Glutamatergic neuron (in vitro differentiated cells): Measurements from ENCODE around the gene RANBP17. TPM values are rescaled to one million over a fixed set of nuclear protein-coding genes. Genes with fewer than 3 reads are reported as not detected.

Experiments
- DNase-seq: peaks from one replicate; pipeline ENCODE4 v3.0.0; 2022
- H3K27ac Mint-ChIP-seq: one replicate; pipeline ENCODE4 v1.8.0; 2020; ENCODE audit warnings: mild to moderate bottlenecking, mixed read lengths, inconsistent platforms; ENCODE audit not compliant: unreplicated experiment
- H3K27me3 Mint-ChIP-seq: one replicate; pipeline ENCODE4 v1.8.0; 2020; ENCODE audit warnings: mild to moderate bottlenecking, moderate library complexity, mixed read lengths, inconsistent platforms; ENCODE audit not compliant: unreplicated experiment
- H3K36me3 Mint-ChIP-seq: one replicate; pipeline ENCODE4 v1.8.0; 2020; ENCODE audit warnings: mild to moderate bottlenecking, mixed read lengths, inconsistent platforms; ENCODE audit not compliant: unreplicated experiment
- H3K4me1 Mint-ChIP-seq: one replicate; pipeline ENCODE4 v1.8.0; 2020; ENCODE audit warnings: mild to moderate bottlenecking, low read depth, mixed read lengths, inconsistent platforms; ENCODE audit not compliant: unreplicated experiment
- H3K4me3 Mint-ChIP-seq: one replicate; pipeline ENCODE4 v1.8.0; 2020; ENCODE audit warnings: mild to moderate bottlenecking, mixed read lengths, inconsistent platforms; ENCODE audit not compliant: unreplicated experiment
- H3K9me3 Mint-ChIP-seq: one replicate; pipeline ENCODE4 v1.8.0; 2020; ENCODE audit warnings: mild to moderate bottlenecking, moderate library complexity, mixed read lengths, inconsistent platforms; ENCODE audit not compliant: unreplicated experiment
- CTCF ChIP-seq: fragments of 200-600 bp; sonication (generic); IDR thresholded peaks from one replicate; pipeline ENCODE4 v1.5.0; 2021; ENCODE audit not compliant: partially characterized antibody, unreplicated experiment
- total RNA-seq: library from RNA; stranded (reverse); fragmentation: NEBNext Ultra II Directional; extraction: Animal tissue kit (Norgen Biotek cat#: 25700); gene quantifications from one replicate; pipeline ENCODE4 v1.2.1, GENCODE V29; 2021; ENCODE audit not compliant: unreplicated experiment

The RANBP17 gene
- total RNA-seq, 1 donor from 2014 or later, result 25.7 TPM

- no peak for DNase-seq
- Mint-ChIP-seq H3K4me1 (no peaks in the 10 kb centered on the region), H3K4me3 (no peak overlapping the region), H3K36me3 (no peaks in the 10 kb centered on the region), H3K9me3 (no peaks in the 10 kb centered on the region), H3K27me3 (no peaks in the 10 kb centered on the region), H3K27ac (no peak overlapping the region)
- TF ChIP-seq CTCF, result no peak
Measured at GRCh38 chr5:170849374-170849773, 12.4 kb upstream of the RANBP17 start.

- Mint-ChIP-seq H3K36me3 (peaks cover 9% of the 10 kb centered on the region), H3K9me3 (peaks cover 7% of the 10 kb centered on the region), H3K4me3 (no peak overlapping the region), H3K4me1 (no peaks in the 10 kb centered on the region), H3K27me3 (peaks cover 2% of the 10 kb centered on the region), H3K27ac (no peak overlapping the region)
- no peak for DNase-seq
- TF ChIP-seq CTCF, result no peak
Measured at GRCh38 chr5:170854566-170854965, 7.3 kb upstream of the RANBP17 start.

- Mint-ChIP-seq H3K27ac (no peak overlapping the region), H3K27me3 (peaks cover 6% of the 10 kb centered on the region), H3K4me3 (no peak overlapping the region), H3K9me3 (peaks cover 13% of the 10 kb centered on the region), H3K36me3 (peaks cover 24% of the 10 kb centered on the region), H3K4me1 (no peaks in the 10 kb centered on the region)
- no peak for TF ChIP-seq CTCF
- DNase-seq, result no peak
Measured at GRCh38 chr5:170857066-170857465, 4.8 kb upstream of the RANBP17 start.

- Mint-ChIP-seq H3K27me3 (peaks cover 6% of the 10 kb centered on the region), H3K9me3 (peaks cover 13% of the 10 kb centered on the region), H3K27ac (no peak overlapping the region), H3K4me1 (peaks cover 3% of the 10 kb centered on the region), H3K36me3 (peaks cover 24% of the 10 kb centered on the region), H3K4me3 (peak overlapping the region; percentile 77)
- no peak for TF ChIP-seq CTCF
- DNase-seq, result no peak
Measured at GRCh38 chr5:170860415-170860814, 1.4 kb upstream of the RANBP17 start.

GRCh38 chr5:170860818-170861666 lies 776 bp upstream of the RANBP17 start:
- Mint-ChIP-seq H3K36me3 (peaks cover 24% of the 10 kb centered on the region), H3K9me3 (peaks cover 13% of the 10 kb centered on the region), H3K4me1 (peaks cover 3% of the 10 kb centered on the region), H3K27ac (peak overlapping the region; percentile 7), H3K27me3 (peaks cover 6% of the 10 kb centered on the region), H3K4me3 (peak overlapping the region; percentile 77)
- TF ChIP-seq CTCF, result no peak
- DNase-seq, result no peak
